H9 (cell line): Measurements from ENCODE around the gene LSM7. TPM values are rescaled to one million over a fixed set of nuclear protein-coding genes. Genes with fewer than 3 reads are reported as not detected.

ENCODE experiments used
- DNase-seq: peaks from one replicate; pipeline ENCODE4 v3.0.0-alpha.2; 2017
- H2AFZ ChIP-seq: one replicate; pipeline ENCODE4 v1.6.1; 2013; ENCODE audit warnings: mild to moderate bottlenecking, low read length, control low read depth, moderate library complexity
- H2AK5ac ChIP-seq: 2 replicates; pipeline ENCODE4 v1.6.1; 2013; ENCODE audit warnings: low read length, control low read depth, mixed read lengths; ENCODE audit not compliant: insufficient read length
- H2BK120ac ChIP-seq: one replicate; pipeline ENCODE4 v1.6.1; 2013; ENCODE audit warnings: low read depth, mild to moderate bottlenecking, low read length, control low read depth, inconsistent platforms; ENCODE audit not compliant: poor library complexity, severe bottlenecking
- H2BK12ac ChIP-seq: 2 replicates; pipeline ENCODE4 v1.6.1; 2013; ENCODE audit warnings: low read length, control low read depth, mixed read lengths, low read depth; ENCODE audit not compliant: insufficient read length
- H2BK15ac ChIP-seq: 2 replicates; pipeline ENCODE4 v1.6.1; 2013; ENCODE audit warnings: low read depth, low read length, control low read depth
- H2BK20ac ChIP-seq: one replicate; pipeline ENCODE4 v1.6.1; 2013; ENCODE audit warnings: low read depth, mild to moderate bottlenecking, low read length, control low read depth, inconsistent platforms; ENCODE audit not compliant: poor library complexity, severe bottlenecking
- H2BK5ac ChIP-seq: 2 replicates; pipeline ENCODE4 v1.6.1; 2013; ENCODE audit warnings: low read length, control low read depth, mixed read lengths; ENCODE audit not compliant: insufficient read length
- H3K14ac ChIP-seq: 2 replicates; pipeline ENCODE4 v1.6.1; 2013; ENCODE audit warnings: low read length, control low read depth; ENCODE audit not compliant: insufficient read depth
- H3K18ac ChIP-seq: 2 replicates; pipeline ENCODE4 v1.6.1; 2013; ENCODE audit warnings: low read depth, mild to moderate bottlenecking, mixed read lengths, low read length, control low read depth; ENCODE audit not compliant: insufficient read length
- H3K23ac ChIP-seq: 2 replicates; pipeline ENCODE4 v1.6.1; 2013; ENCODE audit warnings: low read length, control low read depth, mixed read lengths, low read depth; ENCODE audit not compliant: insufficient read length
- H3K23me2 ChIP-seq: 2 replicates; pipeline ENCODE4 v1.6.1; 2013; ENCODE audit warnings: low read depth, mild to moderate bottlenecking, mixed read lengths, low read length, control low read depth; ENCODE audit not compliant: insufficient read length, poor library complexity, severe bottlenecking
- H3K27ac ChIP-seq: 2 replicates; pipeline ENCODE4 v1.5.1; 2013; ENCODE audit warnings: low read length, control low read depth, mixed read lengths, low read depth; ENCODE audit not compliant: insufficient read length
- H3K27me3 ChIP-seq: 2 replicates; pipeline ENCODE4 v1.6.1; 2013; ENCODE audit warnings: low read length, control low read depth, inconsistent platforms; ENCODE audit not compliant: insufficient read depth
- H3K4ac ChIP-seq: 2 replicates; pipeline ENCODE4 v1.6.1; 2013; ENCODE audit warnings: low read depth, mild to moderate bottlenecking, control low read depth, inconsistent platforms, low read length, moderate library complexity
- H3K4me1 ChIP-seq: 2 replicates; pipeline ENCODE4 v1.6.1; 2013; ENCODE audit warnings: low read length, control low read depth, inconsistent platforms; ENCODE audit not compliant: insufficient read depth
- H3K4me2 ChIP-seq: 2 replicates; pipeline ENCODE4 v1.6.1; 2013; ENCODE audit warnings: low read length, control low read depth, mixed read lengths; ENCODE audit not compliant: insufficient read length, insufficient read depth
- H3K56ac ChIP-seq: 2 replicates; pipeline ENCODE4 v1.6.1; 2013; ENCODE audit warnings: low read depth, mild to moderate bottlenecking, mixed read lengths, low read length, control low read depth; ENCODE audit not compliant: insufficient read length
- H3K79me1 ChIP-seq: 2 replicates; pipeline ENCODE4 v1.6.1; 2013; ENCODE audit warnings: low read depth, mild to moderate bottlenecking, moderate library complexity, low read length, control low read depth, inconsistent platforms; ENCODE audit not compliant: insufficient read depth, poor library complexity, severe bottlenecking
- H3K79me2 ChIP-seq: 2 replicates; pipeline ENCODE4 v1.6.1; 2013; ENCODE audit warnings: low read length, control low read depth, inconsistent platforms; ENCODE audit not compliant: insufficient read depth
- H3K9ac ChIP-seq: 2 replicates; pipeline ENCODE4 v1.6.1; 2013; ENCODE audit warnings: low read length, control low read depth, mixed read lengths; ENCODE audit not compliant: insufficient read length; ENCODE audit errors: extremely low read depth
- H3K9me3 ChIP-seq: one replicate; pipeline ENCODE4 v1.6.1; 2013; ENCODE audit warnings: low read depth, low read length, inconsistent platforms; ENCODE audit not compliant: control insufficient read depth
- H3T11ph ChIP-seq: one replicate; pipeline ENCODE4 v1.6.1; 2013; ENCODE audit warnings: mild to moderate bottlenecking, low read length, control low read depth, inconsistent platforms
- H4K20me1 ChIP-seq: one replicate; pipeline ENCODE4 v1.6.1; 2013; ENCODE audit not compliant: control insufficient read depth, insufficient read length, insufficient read depth
- H4K5ac ChIP-seq: 2 replicates; pipeline ENCODE4 v1.6.1; 2013; ENCODE audit warnings: low read depth, mild to moderate bottlenecking, mixed read lengths, low read length, control low read depth; ENCODE audit not compliant: insufficient read length
- H4K8ac ChIP-seq: replicated peaks from 2 replicates; pipeline ENCODE4 v1.6.1; 2013; ENCODE audit warnings: low read length, control low read depth, mixed read lengths, low read depth; ENCODE audit not compliant: insufficient read length
- H4K91ac ChIP-seq: 2 replicates; pipeline ENCODE4 v1.6.1; 2013; ENCODE audit warnings: low read depth, mild to moderate bottlenecking, moderate library complexity, mixed read lengths, low read length, control low read depth; ENCODE audit not compliant: insufficient read length
- H3K27ac Mint-ChIP-seq, 3 experiments: 2 replicates in 2 of 3; 3 replicates in 1 of 3; pipeline ENCODE4 v1.8.0; 2020 to 2021; ENCODE audit warnings: mixed read lengths in 3 of 3, mild to moderate bottlenecking in 1 of 3, moderate library complexity in 1 of 3
- H3K27me3 Mint-ChIP-seq: 2 replicates; pipeline ENCODE4 v1.8.0; 2021; ENCODE audit warnings: low read depth, mild to moderate bottlenecking, moderate library complexity, mixed read lengths
- H3K36me3 Mint-ChIP-seq, 3 experiments: 2 replicates in 2 of 3; 3 replicates in 1 of 3; pipeline ENCODE4 v1.8.0; 2020 to 2021; ENCODE audit warnings: low read depth in 3 of 3, mixed read lengths in 3 of 3; ENCODE audit not compliant: insufficient read depth in 1 of 3
- H3K4me1 Mint-ChIP-seq, 2 experiments: 2 replicates each; pipeline ENCODE4 v1.8.0; 2020; ENCODE audit warnings: mixed read lengths in 2 of 2
- H3K4me3 Mint-ChIP-seq, 2 experiments: 2 replicates in 1 of 2; 3 replicates in 1 of 2; pipeline ENCODE4 v1.8.0; 2020 to 2021; ENCODE audit warnings: mild to moderate bottlenecking in 2 of 2, mixed read lengths in 2 of 2, moderate library complexity in 1 of 2
- H3K9me3 Mint-ChIP-seq, 2 experiments: 2 replicates in 1 of 2; 3 replicates in 1 of 2; pipeline ENCODE4 v1.8.0; 2020; ENCODE audit warnings: mild to moderate bottlenecking in 2 of 2, mixed read lengths in 2 of 2, moderate library complexity in 1 of 2
- CTCF ChIP-seq: fragments of 200-600 bp; sonication (generic); conservative IDR thresholded peaks from 3 replicates; pipeline ENCODE4 v1.8.0; 2021; ENCODE audit warnings: antibody characterized with exemption, mild to moderate bottlenecking
- WGBS: extraction: QIAGEN DNeasy Blood & Tissue Kit; methylation state at CpG from one replicate; pipeline ENCODE4 v1.1.7; 2013; ENCODE audit warnings: missing lambda C conversion rate, low lambda C conversion rate, mixed read lengths; ENCODE audit not compliant: insufficient read length; ENCODE audit errors: extremely low coverage; 5-methylcytosine and 5-hydroxymethylcytosine counted together
- total RNA-seq: library from RNA; stranded (reverse); gene quantifications from 2 replicates; pipeline ENCODE4 v1.2.1, GENCODE V29; 2021

The LSM7 gene
- total RNA-seq, 1 experiment from 2014 or later = 187 TPM

DNA sequence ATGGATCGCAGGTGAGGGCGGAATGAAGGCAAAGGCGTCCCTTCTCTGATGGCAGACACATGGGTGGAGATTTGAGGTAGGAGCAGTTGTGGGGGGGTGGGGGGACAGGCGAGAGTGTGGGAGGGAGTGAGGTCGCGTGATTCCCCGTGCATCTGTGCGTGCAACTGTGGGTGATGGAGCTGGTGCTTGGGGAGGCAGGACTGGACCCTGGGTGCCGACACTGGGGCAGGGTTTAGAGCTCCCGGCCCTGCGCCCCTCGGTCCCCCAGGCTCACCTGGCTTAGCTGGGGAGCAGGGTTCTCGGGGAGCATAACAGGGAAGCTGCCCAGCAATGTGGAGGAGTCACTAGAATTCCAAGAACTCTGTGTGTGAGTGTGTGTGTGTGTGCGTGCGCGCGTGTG lies 35.0 kb upstream of the LSM7 start:
- Mint-ChIP-seq H3K4me3 (no peak overlapping the region), H3K27ac (no peak overlapping the region), H3K36me3 (no peaks in the 10 kb centered on the region), H3K9me3 (no peaks in the 10 kb centered on the region; a peak in 1 of 5 replicates), H3K27me3 (peaks cover 34% of the 10 kb centered on the region), H3K4me1 (peaks cover 5 to 10% of the 10 kb centered on the region in 2 experiments)
- H3K23ac ChIP-seq = no peak overlapping the region
- H2AK5ac ChIP-seq = no peak overlapping the region
- no peak for DNase-seq
- no peak overlapping the region for H3K18ac ChIP-seq
- no peak overlapping the region for H2AFZ ChIP-seq
- H4K20me1 ChIP-seq = no peaks in the 10 kb centered on the region
- no peak overlapping the region for H2BK15ac ChIP-seq
- no peak overlapping the region for H4K8ac ChIP-seq
- H3K27ac ChIP-seq = no peak overlapping the region
- no peak overlapping the region for H2BK5ac ChIP-seq
- no peak overlapping the region for H2BK20ac ChIP-seq
- no peak for TF ChIP-seq CTCF
- H3K9me3 ChIP-seq = no peaks in the 10 kb centered on the region
- no peak overlapping the region for H4K5ac ChIP-seq
- no peaks in the 10 kb centered on the region for H3K79me1 ChIP-seq
- no peak overlapping the region for H2BK12ac ChIP-seq
- H3K56ac ChIP-seq = no peak overlapping the region
- H3K4me2 ChIP-seq = no peak overlapping the region
- no peak overlapping the region for H3K14ac ChIP-seq
- H3T11ph ChIP-seq = no peak overlapping the region
- H2BK120ac ChIP-seq = no peak overlapping the region
- H3K9ac ChIP-seq = no peak overlapping the region
- H3K4ac ChIP-seq = no peak overlapping the region
- WGBS = no CpG with 5 or more reads among the region's 17 CpGs
- H3K79me2 ChIP-seq = no peaks in the 10 kb centered on the region
- no peaks in the 10 kb centered on the region; the same call in 1 of the 2 replicates for H3K27me3 ChIP-seq
- no peaks in the 10 kb centered on the region for H3K4me1 ChIP-seq
- no peaks in the 10 kb centered on the region for H3K23me2 ChIP-seq
- no peak overlapping the region for H4K91ac ChIP-seq
